H4 (cell line): ENCODE measurements around the gene LRAT. TPM values are rescaled to one million over a fixed set of nuclear protein-coding genes. Genes with fewer than 3 reads are reported as not detected.
A peak's percentile ranks its signal among the peaks of the same experiment; 100 is the strongest.

Source experiments
- DNase-seq: peaks from one replicate; pipeline ENCODE4 v3.0.0-alpha.2; 2015; ENCODE audit warnings: low spot score
- total RNA-seq: library from RNA; depleted of rRNA; stranded (reverse); fragments of >200 nt; shearing (Covaris generic); gene quantifications from 2 replicates; pipeline ENCODE4 v1.2.3, GENCODE V29; 2014; rRNA removed

Gene LRAT
- total RNA-seq, 1 experiment from 2014 or later = 0.14 TPM

GRCh38 chr4:154760895-154761294 lies 17.1 kb downstream of the LRAT start:
- no peak for DNase-seq

- no peak for DNase-seq
Measured at GRCh38 chr4:154778264-154778663, 34.5 kb downstream of the LRAT start.

- DNase-seq = peak; percentile 40
Measured at GRCh38 chr4:154779362-154779947, 35.7 kb downstream of the LRAT start.

GRCh38 chr4:154781126-154781982 lies 37.6 kb downstream of the LRAT start, which contains the start of gene RBM46:
TSS of gene RBM46 (plus strand) at chr4:154781272. CDS start at chr4:154796753, 15,481 bp downstream.
- DNase-seq = no peak

GRCh38 chr4:154781983-154782293 lies 38.1 kb downstream of the LRAT start:
- no peak for DNase-seq

Other genes with a start within 250 kb of the LRAT start
- gene PLRG1, start 193.6 kb upstream of the LRAT start, total RNA-seq = 103 and 117 TPM in 2 replicates
- 1.2 TPM in 1 of 2 replicates, not detected in the other for gene FGB, start 181.0 kb upstream of the LRAT start, total RNA-seq
- gene FGA, start 153.3 kb upstream of the LRAT start, total RNA-seq = not detected in 2 replicates
- gene FGG, start 131.3 kb upstream of the LRAT start, total RNA-seq = not detected in 2 replicates
- gene RBM46, start 37.3 kb downstream of the LRAT start, total RNA-seq = not detected in 2 replicates